Thoracic aorta (tissue), 2 donors: Measurements from ENCODE around the gene NADK2. TPM values are rescaled to one million over a fixed set of nuclear protein-coding genes. Genes with fewer than 3 reads are reported as not detected.

Experiments
- ATAC-seq: fragments of 150-250 bp; one replicate; pipeline ENCODE4 v1.8.0; 2017; ENCODE audit warnings: low read depth; ENCODE audit not compliant: insufficient number of reproducible peaks, low FRiP score
- DNase-seq: peaks from one replicate; pipeline ENCODE4 v3.0.0-alpha.2; 2020; ENCODE audit warnings: low spot score
- H3K27ac ChIP-seq, 2 donors: fragments of 200-600 bp; sonication (generic); 1 replicate in 1 of 2; 2 replicates in 1 of 2; pipeline ENCODE4 v1.5.1; 2016; ENCODE audit warnings: mild to moderate bottlenecking in 2 of 2, moderate library complexity in 2 of 2
- H3K27me3 ChIP-seq: fragments of 200-600 bp; sonication (generic); replicated peaks from 2 replicates; pipeline ENCODE4 v1.6.0; 2016; ENCODE audit warnings: mild to moderate bottlenecking; ENCODE audit not compliant: insufficient read depth
- H3K36me3 ChIP-seq: fragments of 200-600 bp; sonication (generic); one replicate; pipeline ENCODE4 v1.5.1; 2016
- H3K4me1 ChIP-seq, 2 donors: fragments of 200-600 bp; sonication (generic); 1 replicate in 1 of 2; 2 replicates in 1 of 2; pipeline versions ENCODE4 v1.5.1 to v1.6.0; 2016; ENCODE audit warnings: low read depth in 2 of 2, mild to moderate bottlenecking in 1 of 2; ENCODE audit not compliant: control insufficient read depth in 1 of 2
- H3K4me3 ChIP-seq: fragments of 200-600 bp; sonication (generic); 2 replicates; pipeline ENCODE4 v1.5.1; 2016; ENCODE audit warnings: mild to moderate bottlenecking
- H3K9me3 ChIP-seq: fragments of 200-600 bp; sonication (generic); 2 replicates; pipeline ENCODE4 v1.5.1; 2016
- total RNA-seq, 2 donors: library from RNA; depleted of rRNA; stranded (reverse); fragments of >200 nt; gene quantifications; one replicate each; pipeline versions ENCODE4 v1.1.0 to v1.2.3, GENCODE V29; 2016
- TF ChIP-seq, protein P1 (sequence below): fragments of 200-600 bp; sonication (generic); IDR thresholded peaks from one replicate; pipeline ENCODE4 v1.5.1; 2019; ENCODE audit warnings: antibody characterized with exemption

The NADK2 gene
- total RNA-seq, 2 donors from 2014 or later: 16.2 to 31.5 TPM

DNA sequence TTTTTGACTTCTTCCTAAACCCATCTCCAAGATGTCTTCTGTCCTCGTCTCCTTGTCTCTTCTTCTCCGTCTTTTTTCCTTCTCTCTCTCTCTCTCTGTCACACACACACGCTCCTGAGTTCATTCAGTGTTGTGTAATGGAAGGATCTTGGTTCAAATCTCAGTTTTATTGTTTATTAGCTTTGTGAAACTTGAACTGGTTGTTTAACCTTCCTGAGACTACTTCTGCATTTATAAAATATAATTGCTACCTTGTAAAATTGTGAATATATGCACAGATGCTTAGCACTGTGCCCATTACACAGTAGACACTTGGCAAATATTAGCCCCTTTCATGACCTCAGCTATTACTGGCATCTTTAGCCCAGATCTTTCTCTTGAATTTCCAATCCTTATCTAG lies 2.4 kb upstream of the NADK2 start:
- no peak overlapping the region for H3K27ac ChIP-seq
- TF ChIP-seq, protein P1, sequence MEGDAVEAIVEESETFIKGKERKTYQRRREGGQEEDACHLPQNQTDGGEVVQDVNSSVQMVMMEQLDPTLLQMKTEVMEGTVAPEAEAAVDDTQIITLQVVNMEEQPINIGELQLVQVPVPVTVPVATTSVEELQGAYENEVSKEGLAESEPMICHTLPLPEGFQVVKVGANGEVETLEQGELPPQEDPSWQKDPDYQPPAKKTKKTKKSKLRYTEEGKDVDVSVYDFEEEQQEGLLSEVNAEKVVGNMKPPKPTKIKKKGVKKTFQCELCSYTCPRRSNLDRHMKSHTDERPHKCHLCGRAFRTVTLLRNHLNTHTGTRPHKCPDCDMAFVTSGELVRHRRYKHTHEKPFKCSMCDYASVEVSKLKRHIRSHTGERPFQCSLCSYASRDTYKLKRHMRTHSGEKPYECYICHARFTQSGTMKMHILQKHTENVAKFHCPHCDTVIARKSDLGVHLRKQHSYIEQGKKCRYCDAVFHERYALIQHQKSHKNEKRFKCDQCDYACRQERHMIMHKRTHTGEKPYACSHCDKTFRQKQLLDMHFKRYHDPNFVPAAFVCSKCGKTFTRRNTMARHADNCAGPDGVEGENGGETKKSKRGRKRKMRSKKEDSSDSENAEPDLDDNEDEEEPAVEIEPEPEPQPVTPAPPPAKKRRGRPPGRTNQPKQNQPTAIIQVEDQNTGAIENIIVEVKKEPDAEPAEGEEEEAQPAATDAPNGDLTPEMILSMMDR: no peak
- ATAC-seq: no peak
- H3K4me1 ChIP-seq: peaks cover 19 to 26% of the 10 kb centered on the region in 2 donors
- H3K36me3 ChIP-seq: no peaks in the 10 kb centered on the region
- no peak for DNase-seq
- no peaks in the 10 kb centered on the region for H3K27me3 ChIP-seq
- H3K4me3 ChIP-seq: no peak overlapping the region
- H3K9me3 ChIP-seq: no peaks in the 10 kb centered on the region

DNA sequence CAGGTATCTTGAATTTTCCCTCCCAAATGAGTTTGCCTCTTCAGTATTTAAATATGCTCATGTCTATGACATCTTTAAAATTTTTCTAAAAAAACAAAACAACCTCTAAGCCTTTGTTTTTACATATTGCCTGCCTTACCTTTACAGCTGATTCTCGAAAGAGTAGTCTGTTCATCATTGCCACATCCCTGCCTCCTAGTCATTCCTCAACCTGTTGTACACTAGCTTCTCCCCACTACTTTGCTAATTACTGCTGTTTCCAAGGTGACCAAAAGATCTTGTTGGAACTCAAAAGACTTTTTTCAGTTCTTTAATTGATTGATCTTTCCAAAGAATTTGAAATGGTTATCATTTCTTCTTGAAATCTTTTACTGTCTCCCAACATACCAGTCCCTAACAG lies 1.9 kb upstream of the NADK2 start:
- H3K27me3 ChIP-seq: no peaks in the 10 kb centered on the region
- no peak overlapping the region for H3K27ac ChIP-seq
- H3K36me3 ChIP-seq: no peaks in the 10 kb centered on the region
- peaks cover 22 to 30% of the 10 kb centered on the region in 2 donors for H3K4me1 ChIP-seq
- ATAC-seq (no peak), DNase-seq (no peak)
- H3K9me3 ChIP-seq: no peaks in the 10 kb centered on the region
- H3K4me3 ChIP-seq: no peak overlapping the region
- TF ChIP-seq, protein P1: no peak

DNA sequence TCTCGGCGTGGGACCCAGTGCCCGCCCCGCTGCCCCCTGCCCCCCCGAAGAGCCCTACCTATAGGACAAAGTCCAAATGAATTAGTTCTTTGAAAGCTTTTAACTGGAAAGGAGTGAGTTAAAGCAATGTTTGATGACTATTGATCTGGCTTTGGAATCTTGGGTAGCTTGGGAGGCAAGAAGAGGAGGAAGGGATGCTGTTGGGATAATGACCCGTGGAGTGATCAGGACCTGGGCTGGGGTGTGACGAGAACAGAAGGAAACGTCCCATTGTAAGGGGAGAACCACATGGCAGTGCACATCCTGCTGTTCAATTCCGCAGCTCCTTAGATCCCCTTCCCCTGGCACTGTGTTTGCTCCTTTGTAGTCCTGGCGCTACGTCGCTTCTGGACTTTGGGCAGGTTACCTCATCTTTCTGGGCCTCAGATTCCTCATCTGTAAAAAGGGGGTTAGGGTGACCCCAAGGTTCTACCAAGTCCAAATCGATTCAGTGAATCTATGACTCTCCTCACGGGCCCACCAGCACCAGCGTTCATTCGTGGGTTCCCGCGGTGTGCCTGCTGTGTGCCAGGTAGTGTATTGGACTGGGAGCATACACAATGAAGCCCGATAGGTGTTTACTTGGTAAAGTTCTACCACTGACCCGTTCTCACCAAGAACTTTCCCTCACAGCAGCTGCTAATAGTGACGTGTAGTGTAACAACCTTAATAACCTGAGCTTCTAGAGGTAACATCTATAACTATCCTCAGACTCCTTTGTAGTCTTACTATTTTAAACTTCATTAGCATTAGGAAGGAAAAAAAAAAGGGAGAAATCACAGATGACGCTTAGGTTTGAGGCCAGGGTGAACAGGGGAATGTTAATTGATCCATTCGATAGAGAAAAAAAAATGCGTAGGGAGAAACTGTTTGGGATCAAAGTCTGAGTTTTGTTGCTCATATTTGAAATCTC lies 1.1 kb upstream of the NADK2 start:
- Histone ChIP-seq H3K9me3 (no peaks in the 10 kb centered on the region), H3K27ac (peak overlapping the region; percentile 94 to 97), H3K27me3 (no peaks in the 10 kb centered on the region), H3K4me1 (peaks cover 27 to 39% of the 10 kb centered on the region in 2 donors), H3K4me3 (peak overlapping the region; percentile 95), H3K36me3 (no peaks in the 10 kb centered on the region)
- TF ChIP-seq, protein P1: no peak
- ATAC-seq (no peak), DNase-seq (no peak)

DNA sequence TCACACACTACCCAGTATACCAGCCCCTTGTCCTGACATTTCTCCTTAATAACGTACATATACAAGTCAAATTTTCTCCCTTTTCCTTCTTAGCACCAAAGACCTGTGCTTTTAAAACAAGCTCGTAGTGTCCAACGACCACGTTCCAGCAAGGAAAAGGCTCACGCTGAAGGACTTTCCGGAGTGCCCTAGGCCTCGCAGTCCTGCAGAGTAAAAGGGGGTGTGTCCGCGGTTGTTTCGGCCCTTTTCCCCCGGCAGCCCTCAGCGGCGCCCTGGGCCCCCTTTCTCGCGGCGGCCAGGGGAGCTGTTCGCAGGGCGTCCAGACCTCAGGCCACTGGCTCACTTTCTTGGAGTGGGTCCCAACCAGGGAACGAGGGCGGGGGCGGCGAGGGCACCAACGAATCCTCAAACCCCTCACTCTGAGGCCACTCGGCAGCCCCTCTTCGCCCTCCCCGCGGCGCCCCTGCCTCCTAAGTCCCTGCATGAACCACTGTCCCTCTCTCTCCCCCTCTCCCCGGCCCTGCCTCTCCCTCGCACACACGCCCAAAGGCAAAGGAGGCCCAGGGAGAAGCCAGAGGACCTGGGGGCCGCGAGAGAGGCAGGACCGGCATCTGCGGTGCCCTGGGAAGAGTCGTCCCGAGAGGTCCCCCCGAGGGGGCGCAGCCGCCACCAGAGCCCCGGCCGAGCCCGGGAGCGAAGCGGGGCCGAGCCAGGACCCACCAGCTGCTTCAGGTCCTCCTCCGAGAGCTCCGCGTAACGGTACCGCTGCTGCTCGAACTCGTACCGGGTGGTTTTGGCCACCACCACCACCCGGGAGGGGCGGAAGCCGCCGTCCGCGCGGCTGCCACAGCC lies 720 bp downstream of the NADK2 start:
- no peaks in the 10 kb centered on the region for H3K36me3 ChIP-seq
- H3K27ac ChIP-seq: peak overlapping the region; percentile 94 to 97
- peak overlapping the region; percentile 95 for H3K4me3 ChIP-seq
- DNase-seq: no peak
- ATAC-seq: peak; percentile 6
- H3K27me3 ChIP-seq: no peaks in the 10 kb centered on the region
- no peaks in the 10 kb centered on the region for H3K9me3 ChIP-seq
- TF ChIP-seq, protein P1: no peak
- peaks cover 27 to 50% of the 10 kb centered on the region in 2 donors for H3K4me1 ChIP-seq
